Stimulated activated CD4-positive, alpha-beta T cell treated with anti-CD3 and anti-CD28 coated beads, Interleukin-2, amount 100 ng/mL, for 48 hours (primary cell): ENCODE measurements around the gene RGS19.

Experiments used
- DNase-seq, 2 donors: peaks; one replicate each; pipeline ENCODE4 v3.0.0-alpha.2; 2020

The RGS19 gene

DNA sequence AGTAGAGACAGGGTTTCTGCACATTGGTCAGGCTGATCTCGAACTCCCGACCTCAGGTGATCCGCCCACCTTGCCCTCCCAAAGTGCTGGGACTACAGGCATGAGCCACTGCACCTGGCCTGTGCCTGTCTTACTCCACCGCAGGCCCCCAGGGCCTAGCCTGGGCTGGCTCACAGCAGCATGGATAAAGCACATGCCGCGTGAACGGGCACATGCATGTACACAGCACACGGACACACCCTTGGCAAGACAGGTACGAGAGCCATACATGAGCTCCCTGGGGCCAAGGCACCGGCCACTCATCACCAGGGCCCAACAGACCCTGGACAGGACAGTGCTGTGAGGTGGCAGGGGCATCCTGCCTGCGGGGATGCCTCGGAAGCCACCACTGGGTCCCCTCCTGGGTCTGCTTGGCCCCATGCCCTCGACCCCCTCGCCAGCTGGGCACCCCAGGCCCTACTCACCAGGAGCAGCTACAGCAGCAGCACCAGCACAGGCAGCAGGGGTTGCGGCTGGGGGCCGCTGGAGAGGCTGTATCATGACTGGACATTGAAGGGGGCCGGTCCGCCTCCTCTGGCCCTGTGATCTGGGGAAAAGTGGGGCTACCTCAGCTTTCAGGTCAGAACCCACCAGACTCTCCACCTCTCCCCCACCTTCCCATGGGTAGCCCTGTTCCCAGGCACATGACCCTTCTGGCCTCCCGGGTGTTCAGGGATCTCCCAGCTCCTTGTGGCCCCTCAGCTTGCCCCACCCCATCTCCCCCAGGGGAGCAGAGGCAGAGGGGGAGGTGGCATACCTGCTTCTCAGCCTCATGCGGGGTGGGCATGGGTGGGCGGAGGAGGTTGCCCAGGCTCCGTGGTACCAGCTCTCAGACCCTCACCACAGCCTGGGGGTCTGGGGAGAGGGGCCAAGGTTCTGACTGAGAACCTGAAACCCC, 3.0 kb downstream of the RGS19 start:
- no peak for DNase-seq

DNA sequence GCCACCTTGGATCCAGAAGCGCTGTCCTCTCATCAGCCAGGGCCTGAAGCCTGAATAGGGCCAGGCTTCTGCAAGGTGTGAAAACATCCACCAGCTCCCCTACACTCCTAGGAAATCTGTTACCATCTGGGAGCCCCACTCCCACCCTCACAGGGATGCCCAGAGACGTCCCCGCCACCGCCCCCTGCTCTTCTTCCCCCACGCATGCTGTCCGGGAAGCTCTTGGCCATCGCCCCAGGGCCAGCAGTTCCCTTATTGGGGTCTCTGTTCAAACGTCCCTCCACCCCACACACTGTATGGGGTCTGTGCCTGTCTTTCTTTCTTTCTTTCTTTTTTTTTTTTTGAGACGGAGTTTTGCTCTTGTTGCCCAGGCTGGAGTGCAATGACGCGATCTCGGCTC, 3.8 kb downstream of the RGS19 start:
- DNase-seq: no peak

DNA sequence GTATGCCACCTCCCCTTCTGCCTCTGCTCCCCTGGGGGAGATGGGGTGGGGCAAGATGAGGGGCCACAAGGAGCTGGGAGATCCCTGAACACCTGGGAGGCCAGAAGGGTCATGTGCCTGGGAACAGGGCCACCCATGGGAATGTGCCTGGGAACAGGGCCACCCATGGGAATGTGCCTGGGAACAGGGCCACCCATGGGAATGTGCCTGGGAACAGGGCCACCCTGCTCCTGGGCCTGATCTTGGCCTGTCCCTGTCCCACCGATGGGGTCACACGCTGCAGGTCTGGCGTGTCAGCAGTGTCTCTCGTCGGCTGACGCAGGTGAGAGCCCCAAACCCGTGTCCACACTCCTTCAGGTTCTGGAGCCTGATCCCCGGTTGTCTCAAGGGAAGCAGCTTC, 4.4 kb downstream of the RGS19 start:
- no peak for DNase-seq

DNA sequence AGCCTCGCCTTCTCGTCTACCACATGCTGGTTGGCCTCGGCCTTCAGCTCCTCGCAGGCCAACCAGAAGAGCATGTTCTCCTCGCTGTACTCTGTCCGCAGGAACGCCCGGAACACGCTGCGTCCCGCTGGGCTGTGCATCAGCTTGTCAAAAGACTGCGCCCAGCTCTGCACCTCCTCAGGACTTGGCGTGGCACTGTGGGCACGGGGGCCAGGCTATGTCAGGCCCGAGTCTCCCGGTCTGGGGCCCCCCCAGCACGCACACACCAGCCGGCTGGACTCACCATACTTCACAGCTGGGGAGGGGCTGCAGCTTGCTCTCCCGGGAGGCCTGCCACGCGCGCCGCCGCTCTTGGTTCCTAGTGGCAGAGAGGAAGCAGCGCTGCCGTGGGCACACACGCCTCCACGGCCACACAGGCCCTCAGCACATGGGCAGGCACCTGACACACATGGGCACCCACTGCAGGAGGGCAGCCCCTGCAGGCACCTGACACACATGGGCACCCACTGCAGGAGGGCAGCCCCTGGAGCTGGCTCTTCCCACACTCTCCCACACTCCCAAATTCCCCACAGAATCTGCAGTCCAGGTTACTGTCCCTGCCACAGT, 5.0 kb downstream of the RGS19 start:
- no peak for DNase-seq

DNA sequence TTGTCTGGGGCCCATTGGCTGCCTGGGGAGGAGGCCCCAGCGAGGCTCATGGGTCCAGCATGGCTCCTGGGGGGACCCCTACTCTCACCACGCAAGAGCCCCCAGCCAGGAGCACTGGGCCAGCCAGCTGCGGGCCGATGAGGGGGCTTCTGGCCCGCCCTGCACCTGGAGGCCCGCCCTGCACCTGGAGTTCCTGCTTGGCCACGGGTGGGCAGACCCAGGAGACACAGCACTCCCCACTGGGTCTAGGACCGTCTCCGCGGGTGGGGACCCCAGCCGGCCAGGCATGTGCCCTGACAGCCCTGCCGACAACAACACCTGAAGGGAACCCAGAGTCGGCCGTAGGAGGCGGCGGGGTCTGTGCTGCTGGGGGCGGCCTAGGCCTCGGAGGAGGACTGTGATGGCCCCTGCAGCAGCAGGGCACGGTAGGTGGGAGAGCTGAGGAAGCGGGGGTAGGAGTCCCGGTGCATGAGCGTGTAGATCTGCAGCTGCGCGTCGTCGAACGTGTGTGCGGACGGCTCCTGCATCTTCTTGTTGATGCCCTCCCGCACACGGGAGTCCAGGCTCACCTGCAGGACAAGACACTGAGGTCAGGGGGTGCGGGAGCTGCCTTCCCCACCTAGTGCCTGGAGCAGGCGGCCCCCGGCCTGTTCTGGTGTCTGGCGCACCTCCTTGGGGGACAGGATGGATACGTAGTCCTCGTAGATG, 5.7 kb downstream of the RGS19 start:
- no peak for DNase-seq

DNA sequence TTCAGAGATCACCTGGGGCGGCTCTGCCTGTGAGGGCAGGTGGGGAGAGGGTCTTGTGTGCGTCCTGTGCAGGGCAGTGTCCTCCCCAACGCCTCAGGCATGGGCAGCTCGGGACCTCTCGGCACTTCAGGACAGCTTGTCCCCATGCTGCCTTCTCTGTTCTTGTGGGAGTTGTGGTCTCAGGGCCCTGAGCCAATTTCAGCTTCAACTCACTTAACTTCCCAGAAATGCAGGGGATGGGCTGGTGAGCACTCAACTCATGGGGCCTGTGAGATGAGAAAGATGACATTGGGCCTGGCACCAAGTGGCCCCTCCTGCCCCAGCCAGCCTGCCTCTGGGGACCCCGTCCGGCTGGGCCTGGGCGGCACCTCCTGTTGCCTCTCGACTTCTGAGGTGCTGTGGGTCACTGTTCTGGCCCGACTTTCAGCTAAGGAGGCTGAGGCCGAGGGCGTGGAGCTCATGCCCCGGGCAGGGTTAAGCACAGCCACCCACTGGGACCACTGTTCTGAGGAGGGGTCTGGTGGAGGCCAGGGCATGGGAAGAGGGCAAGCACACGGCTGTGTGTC, 6.7 kb downstream of the RGS19 start:
- no peak for DNase-seq

DNA sequence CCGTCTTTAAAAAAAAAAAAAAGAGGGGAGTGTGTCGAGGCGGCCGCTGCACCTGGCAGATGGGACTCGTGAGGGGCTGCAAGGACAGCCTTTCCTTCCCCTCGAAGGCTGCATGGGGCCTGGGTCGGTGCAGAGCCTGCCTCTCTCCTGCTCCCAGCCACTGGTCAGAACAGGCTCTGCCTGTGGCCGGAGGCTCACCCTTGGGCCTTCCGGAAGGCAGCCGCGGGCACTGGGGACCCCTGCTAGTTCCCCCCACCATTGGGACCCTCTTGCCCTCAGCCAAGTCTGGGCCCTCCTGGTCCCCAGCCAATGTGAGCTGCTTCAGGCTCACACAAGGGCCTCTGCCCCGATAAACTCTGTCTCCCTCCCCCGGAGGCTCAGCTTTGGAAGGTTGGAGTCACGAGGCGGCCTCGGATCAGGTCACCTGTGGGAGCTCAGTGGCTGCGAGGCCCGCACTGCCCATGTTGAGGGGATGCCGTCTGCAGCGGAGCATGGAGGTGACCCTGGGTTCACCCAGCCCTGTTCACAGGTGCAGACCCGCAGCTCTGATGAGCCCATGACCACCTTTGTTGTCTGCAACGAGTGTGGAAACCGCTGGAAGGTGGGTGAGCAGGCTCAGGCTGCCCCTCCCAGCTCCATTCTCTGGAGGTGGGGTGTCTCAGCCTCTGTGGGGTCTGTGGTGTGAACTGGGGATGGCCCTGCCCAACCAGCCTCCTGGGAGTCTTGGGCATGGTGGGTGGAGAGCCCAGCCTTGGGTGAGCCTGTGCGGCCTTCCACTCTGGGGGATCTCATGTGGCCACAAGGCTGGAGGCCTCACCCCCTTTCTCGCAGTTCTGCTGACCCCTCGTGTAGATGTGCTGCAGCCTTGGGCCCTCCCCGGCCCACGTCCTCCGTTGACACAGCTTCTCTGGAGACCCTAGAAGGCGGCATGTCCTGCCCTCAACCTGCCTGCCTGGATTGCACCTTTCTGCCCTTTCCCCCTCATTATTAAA, 7.7 kb downstream of the RGS19 start:
- DNase-seq: no peak

DNA sequence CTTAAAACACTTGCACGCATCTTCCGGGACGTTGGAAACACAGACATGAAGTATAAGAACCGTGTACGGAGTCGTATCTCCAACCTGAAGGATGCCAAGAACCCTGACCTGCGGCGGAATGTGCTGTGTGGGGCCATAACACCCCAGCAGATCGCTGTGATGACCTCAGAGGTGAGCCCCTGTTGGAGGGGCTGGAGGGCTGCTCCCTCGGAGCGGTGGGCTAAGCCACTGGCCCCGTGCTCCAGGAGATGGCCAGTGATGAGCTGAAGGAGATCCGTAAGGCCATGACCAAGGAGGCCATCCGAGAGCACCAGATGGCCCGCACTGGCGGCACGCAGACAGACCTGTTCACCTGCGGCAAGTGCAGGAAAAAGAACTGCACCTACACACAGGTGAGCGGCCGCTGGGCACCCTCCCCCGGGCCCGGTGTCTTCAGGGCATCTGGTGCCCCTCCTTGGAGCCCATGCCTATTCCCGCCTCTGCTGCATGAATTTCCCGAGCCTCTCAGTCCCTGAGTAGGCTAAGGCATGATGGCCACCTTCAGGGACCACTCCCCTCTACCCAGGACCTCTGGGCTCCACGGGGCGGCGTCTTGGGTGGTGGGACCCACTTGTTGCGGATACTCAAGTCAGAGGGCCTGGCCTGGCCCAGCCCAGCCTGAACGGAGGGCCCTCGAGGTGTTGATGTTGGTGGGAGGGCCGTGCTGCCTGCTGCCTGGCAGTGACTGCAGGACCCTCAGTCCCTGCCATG, 8.9 kb downstream of the RGS19 start:
- no peak for DNase-seq

DNA sequence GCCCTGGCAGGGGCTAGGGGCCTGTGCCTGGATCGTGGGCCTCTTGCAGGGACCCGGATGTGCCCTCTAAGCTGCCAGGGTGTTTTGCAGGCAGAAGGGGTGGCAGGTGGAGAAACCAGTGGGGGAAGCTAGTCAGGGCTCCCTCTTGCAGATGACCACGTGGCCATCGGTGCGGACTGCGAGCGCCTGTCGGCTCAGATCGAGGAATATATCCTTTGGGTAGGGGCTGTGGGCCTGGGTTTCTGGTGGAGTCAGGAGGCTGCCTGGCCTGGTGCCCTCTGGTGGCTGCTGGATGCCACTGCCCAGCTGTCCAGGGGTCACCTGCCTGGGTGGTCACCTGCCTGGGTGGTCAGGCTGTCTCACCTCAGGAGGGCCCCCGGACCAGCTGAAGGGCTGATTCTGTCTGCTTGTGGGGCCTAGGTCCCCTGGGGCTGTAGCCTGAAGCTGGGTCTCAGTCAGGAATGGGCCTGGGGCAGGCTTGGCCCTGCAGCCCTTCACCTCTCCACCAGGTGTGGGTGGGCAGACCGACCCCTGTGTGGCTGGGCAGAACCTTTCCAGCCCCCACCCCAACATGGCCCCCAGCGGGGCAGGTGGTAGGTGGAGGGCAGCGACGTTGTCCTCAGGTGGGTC, 9.6 kb downstream of the RGS19 start:
- no peak for DNase-seq

DNA sequence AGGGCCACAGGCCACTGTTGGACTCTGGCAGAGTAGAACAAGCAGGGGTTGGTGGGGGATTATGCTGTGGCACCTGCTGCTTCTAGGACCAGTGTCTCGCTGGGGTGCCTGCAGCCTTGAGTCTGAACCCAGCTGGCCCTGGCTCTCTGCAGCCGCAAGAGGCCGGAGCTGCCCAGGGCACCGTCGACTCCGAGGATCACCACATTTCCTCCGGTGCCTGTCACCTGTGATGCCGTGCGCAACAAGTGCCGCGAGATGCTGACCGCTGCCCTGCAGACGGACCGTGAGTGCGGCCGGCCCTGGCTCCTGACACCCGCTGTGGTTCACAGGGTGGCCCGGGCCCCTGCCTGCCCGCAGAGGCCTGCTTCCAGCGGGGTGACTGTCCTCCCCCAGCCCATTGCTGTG, 10.1 kb downstream of the RGS19 start:
- DNase-seq: no peak

DNA sequence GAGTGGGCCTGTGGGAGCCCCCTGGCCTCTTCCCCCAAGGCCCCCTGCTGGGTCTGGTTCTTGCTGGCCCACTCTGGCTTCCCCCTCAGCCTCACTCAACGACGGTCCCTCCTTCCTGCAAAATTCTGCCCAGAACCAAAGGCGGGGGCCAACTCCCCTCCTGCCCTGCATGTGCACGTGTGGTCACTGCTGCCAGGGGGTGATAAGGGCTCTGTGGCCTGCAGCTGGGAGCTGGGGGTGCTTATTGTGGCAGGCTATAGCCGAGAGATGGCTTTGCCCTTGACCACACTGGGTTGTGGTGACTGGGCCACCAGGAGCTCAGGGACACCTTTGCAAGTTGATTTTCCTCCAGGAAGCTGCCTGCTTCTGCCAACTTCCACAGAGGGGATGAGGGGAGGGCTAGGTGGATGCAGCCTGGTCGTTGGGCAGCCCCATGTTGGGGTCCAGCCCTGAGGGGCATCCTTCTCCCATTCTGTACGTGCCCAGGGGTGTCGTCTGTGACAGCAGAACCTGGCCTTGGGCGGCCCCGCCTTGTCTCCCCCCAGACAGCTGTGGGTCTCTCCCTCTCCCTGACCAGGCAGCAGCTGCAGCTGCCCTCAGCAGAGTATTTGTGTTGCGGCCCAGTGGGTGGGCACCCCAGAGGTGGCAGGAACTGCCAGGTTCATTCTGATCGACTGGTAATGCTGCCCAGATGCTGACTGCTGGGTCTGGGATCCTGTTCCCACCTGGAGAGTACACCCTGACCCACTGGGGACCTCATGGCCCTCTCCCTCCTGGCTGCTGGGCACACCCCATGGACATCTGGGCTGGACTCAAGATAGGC, 10.7 kb downstream of the RGS19 start:
- DNase-seq: no peak

DNA sequence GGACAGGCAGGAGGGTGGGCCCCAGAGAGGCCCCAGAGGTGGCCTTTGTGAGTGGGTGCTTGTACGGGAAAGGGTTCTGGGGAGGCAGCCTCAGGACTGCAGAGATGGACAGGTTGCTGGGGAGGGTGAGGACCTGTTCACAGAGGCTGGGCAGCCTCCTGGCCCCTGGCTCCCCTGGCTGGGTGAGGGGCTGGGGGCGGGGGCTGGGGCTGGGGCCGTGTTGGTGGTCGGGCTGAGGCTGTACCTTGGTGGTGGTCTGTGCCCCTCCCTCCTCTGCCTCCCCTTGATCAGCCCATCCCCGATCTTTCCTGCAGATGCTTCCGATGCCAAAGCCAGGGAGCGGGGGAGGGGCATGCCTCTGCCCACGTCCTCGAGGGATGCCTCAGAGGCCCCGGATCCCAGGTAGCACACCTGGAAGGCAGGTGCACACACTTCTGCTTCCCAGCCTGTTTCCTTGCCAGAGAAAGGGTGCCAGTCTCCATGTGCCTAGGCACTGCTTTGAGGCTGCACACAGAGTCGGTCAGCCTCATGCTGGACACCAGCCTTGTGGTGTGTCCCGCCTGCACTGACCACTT, 11.5 kb downstream of the RGS19 start:
- no peak for DNase-seq

DNA sequence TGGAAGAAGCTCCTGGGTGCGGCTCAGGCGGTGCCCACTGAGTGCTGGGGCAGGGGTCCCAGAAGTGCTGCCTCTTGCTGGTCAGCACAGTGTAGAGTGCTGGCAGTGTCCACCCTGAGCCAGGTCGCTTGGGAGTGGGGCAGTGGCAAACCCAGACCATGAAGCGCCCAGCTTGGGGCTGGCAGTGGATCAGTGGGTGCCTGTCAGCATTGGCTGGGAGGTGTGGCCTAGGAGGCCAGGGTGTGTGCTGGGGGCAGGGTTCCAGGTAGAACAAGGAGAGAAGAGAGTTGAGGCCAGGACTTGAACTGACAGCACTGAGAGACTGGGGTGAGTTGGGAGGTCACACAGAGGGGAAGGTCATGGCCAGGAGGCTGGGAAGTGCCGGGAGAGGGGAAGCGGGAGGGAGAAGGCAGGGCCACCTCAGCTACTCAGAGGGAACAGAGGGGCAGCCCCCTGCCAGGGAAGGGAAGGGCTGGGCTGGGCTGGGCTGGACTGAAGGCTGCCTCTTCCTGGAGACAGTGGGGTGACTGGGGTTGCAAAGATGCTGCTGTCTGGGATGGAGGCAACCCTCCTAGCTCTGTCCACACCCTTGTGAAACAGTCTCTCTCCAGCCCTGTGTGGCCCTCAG, 12.2 kb downstream of the RGS19 start:
- no peak for DNase-seq

DNA sequence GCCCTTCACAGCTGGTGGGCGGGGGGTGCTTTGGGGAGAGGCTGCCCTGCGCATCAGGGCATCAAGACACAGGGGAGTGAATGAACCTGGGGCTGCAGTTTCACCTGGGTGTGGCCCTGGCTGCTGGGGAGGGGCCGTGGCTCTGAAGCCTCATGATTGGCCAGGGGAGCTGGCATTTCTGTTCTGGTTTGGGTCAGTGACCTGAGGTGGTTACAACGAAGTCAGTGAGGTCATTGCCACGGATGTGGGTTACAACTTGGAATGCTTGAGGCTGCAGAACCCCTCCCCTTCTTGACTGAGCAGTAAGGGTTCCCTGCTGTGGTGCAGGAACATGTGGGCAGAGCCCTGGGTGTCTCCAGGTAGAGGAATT, 13.4 kb downstream of the RGS19 start:
- peak; percentile 42 to 49 for DNase-seq

DNA sequence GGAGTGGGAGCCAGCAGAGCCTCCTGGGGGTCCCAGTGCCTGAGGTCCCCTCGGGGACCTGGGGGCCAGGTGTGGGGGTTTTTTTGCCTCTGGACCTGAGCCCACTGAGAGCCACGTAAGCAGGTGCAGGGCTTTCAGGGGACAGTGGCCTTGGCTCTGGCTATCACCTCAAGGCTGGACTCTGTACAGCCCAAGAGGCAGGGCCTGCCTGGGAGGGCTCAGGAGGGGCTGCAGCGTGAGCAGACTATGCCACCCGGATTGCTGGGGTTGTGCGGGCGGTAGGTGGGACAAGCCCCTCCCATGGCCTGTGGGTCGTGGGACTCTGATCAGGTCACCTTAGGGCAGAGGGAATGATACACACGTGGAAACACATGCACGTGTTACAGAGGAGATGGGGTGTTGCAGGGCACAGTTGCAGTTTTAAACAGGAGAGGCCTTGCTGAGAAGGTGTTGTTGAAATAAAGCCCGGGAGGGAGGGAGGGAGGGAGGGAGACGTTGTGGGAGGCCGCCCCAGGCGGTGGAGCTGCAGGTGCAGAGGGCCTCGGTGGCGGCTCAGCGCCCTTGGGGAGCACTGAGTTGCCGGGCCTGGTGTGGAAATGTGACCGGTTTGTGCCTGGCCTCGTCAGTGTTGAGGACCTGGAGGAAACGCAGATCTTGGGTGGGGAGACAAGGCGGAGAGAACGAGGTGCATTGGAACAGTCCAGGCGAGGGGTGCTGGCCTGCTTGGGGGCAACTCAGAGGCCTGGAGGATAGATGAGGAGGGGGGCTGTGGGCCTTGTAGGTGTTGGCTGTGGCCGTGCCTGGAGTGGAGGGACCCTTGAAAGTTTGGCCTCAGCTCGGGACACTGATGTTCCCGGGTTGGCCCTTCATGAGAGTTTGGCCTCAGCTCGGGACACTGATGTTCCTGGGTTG, 14.0 kb downstream of the RGS19 start:
- DNase-seq: no peak

DNA sequence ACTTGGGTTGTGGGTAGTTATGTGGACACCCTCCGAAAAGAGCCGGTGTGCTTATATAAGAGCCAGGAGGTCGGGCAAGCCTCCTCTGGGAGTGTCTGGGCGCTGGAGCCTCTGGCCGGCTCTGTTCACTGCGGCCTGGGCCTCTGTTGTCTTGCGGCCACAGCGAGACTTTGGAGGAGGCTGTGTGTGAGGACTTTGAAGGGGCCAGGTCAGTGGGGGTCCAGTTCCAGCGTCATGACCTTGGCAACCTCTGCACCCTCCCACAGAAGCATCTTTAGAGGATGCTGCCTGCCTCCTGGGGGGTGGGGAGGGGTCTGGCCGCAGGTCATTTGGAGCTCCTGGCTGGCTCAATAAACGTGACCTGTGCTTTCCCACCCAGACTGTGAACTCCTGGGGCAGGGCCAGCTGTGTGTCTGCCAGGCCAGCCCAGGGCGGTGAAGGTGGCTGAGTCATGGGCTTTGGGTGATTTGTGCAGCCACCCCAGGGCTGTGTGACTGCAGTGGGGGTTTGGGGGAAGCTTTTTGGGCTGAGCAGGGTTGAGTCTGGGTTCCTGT, 15.1 kb downstream of the RGS19 start:
- DNase-seq: no peak

DNA sequence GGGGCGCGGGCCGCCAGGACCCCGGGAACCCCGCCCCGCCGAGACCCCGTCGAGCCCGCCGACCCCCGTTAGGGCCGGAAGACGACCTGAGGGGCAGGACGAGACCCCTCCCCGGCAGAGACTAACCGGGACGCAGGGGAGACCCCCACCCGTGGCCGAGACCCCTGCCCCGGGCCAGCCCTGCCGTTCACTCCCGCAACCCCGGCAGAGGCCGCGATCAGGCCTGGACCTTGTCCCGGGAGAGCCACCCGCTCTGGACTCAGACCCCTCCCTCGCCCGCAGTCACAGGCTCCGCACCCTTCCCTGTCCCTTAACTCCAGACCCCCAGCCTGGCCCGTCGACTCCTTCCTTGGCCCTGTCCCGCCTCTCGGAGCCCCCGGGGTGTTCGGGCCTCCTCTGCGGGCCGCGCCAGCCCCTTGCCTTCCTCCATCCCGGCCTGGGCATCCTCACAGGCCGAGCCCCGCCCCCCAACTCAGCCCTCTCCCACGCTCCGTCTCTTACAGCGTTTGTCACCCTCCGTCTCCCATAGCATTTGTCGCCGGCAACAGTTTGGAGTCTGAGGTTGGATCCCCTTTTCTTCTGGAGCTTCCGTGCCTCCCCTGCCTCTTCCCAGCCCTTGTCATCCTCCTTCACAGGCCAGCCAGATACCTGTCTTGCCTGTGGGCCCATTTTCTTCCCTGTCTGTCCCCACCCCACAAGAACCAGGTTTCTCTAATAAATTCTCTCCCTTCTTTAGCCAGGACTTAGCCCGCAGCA, 15.8 kb downstream of the RGS19 start:
- DNase-seq: no peak
